Right lobe of liver (tissue), 4 donors: ENCODE measurements around the gene HELT.
"Not testable (repeated sequence)": the region's sequence is repeated elsewhere in the genome, so short reads cannot be mapped to it uniquely, and the experiment has no call there.

Experiments used
- POLR2A ChIP-seq: fragments of 450-650 bp; IDR thresholded peaks from one replicate; pipeline ENCODE4 v1.6.1; 2017; ENCODE audit warnings: antibody characterized with exemption, mild to moderate bottlenecking
- TF ChIP-seq, protein P1 (sequence below), 4 donors: fragments of 200-600 bp in 3 of 4; fragments of 450-650 bp in 1 of 4; IDR thresholded peaks; one replicate each; pipeline versions ENCODE4 v1.5.1 to v1.8.0; 2016 to 2022; ENCODE audit warnings: antibody characterized with exemption in 4 of 4, mild to moderate bottlenecking in 2 of 4
- donor health status: DM: no; HTN: no; CAD: no.
- donor health status: DM: no; HTN: no; CAD: no.
- donor health status: DM: no; HTN: yes; CAD: no.

DNA sequence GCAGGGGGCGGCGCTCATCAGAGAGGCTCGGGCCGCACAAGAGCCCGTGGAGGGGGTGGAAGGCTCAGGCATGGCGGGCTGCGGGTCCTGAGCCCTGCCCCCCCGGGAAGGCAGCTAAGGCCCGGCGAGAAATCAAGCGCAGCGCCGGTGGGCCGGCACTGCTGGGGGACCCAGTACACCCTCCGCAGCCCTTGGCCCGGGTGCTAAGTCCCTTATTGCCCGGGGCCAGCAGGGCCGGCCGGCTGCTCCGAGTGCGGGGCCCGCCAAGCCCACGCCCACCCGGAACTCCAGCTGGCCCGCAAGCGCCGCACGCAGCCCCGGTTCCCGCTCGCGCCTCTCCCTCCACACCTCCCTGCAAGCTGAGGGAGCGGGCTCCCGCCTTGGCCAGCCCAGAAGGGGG is 28.2 kb upstream of the HELT start:
- TF ChIP-seq, protein P1, sequence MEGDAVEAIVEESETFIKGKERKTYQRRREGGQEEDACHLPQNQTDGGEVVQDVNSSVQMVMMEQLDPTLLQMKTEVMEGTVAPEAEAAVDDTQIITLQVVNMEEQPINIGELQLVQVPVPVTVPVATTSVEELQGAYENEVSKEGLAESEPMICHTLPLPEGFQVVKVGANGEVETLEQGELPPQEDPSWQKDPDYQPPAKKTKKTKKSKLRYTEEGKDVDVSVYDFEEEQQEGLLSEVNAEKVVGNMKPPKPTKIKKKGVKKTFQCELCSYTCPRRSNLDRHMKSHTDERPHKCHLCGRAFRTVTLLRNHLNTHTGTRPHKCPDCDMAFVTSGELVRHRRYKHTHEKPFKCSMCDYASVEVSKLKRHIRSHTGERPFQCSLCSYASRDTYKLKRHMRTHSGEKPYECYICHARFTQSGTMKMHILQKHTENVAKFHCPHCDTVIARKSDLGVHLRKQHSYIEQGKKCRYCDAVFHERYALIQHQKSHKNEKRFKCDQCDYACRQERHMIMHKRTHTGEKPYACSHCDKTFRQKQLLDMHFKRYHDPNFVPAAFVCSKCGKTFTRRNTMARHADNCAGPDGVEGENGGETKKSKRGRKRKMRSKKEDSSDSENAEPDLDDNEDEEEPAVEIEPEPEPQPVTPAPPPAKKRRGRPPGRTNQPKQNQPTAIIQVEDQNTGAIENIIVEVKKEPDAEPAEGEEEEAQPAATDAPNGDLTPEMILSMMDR (IDR thresholded peaks at IDR 0.05) = not testable (repeated sequence)
- TF ChIP-seq POLR2A = not testable (repeated sequence)
